IPS-15b (cell line): ENCODE data around the gene UCK2.

Experiments
- H3K27me3 ChIP-seq: one replicate; pipeline ENCODE4 v1.6.1; 2013; ENCODE audit warnings: low read length; ENCODE audit not compliant: control insufficient read depth, insufficient read depth
- H3K36me3 ChIP-seq: one replicate; pipeline ENCODE4 v1.6.1; 2013; ENCODE audit warnings: low read length; ENCODE audit not compliant: control insufficient read depth, insufficient read depth
- H3K4me1 ChIP-seq: one replicate; pipeline ENCODE4 v1.6.1; 2013; ENCODE audit warnings: mild to moderate bottlenecking, low read length; ENCODE audit not compliant: control insufficient read depth, insufficient read depth
- H3K4me3 ChIP-seq: one replicate; pipeline ENCODE4 v1.5.1; 2013; ENCODE audit warnings: low read depth, low read length
- H3K9ac ChIP-seq: one replicate; pipeline ENCODE4 v1.6.1; 2013; ENCODE audit warnings: low read depth, mild to moderate bottlenecking, low read length
- H3K9me3 ChIP-seq: one replicate; pipeline ENCODE4 v1.6.1; 2013; ENCODE audit warnings: mild to moderate bottlenecking, low read length; ENCODE audit not compliant: control insufficient read depth, insufficient read depth

UCK2 gene

DNA sequence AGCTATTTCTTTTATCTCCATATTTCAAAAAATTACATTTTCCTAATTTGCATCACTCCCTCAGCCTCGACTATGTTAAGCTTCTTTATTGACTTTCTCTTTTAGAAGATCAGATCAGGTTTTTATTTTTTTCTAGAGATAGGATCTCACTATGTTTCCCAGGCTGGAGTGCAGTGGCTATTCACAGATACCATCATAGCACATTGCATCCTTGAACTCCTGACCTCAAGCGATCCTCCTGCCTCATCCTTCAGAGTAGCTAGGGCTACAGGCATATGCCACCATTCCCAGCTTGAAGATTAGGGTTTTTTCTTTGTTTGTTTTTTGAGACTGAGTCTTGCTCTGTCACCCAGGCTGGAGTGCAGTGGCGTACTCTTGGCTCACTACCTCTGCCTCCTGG lies 20.1 kb downstream of the UCK2 start:
- Histone ChIP-seq H3K36me3 (peaks cover 6% of the 10 kb centered on the region), H3K4me1 (peaks cover 8% of the 10 kb centered on the region), H3K27me3 (no peaks in the 10 kb centered on the region), H3K9ac (no peak overlapping the region), H3K9me3 (no peaks in the 10 kb centered on the region), H3K4me3 (no peak overlapping the region)

GRCh38 chr1:165849353-165850133 lies 22.1 kb downstream of the UCK2 start:
- Histone ChIP-seq H3K4me1 (peaks cover 18% of the 10 kb centered on the region), H3K27me3 (no peaks in the 10 kb centered on the region), H3K36me3 (peaks cover 6% of the 10 kb centered on the region), H3K4me3 (no peak overlapping the region), H3K9ac (no peak overlapping the region), H3K9me3 (no peaks in the 10 kb centered on the region)

GRCh38 chr1:165851034-165851658 lies 23.7 kb downstream of the UCK2 start:
- Histone ChIP-seq H3K9ac (no peak overlapping the region), H3K4me3 (no peak overlapping the region), H3K36me3 (peaks cover 6% of the 10 kb centered on the region), H3K9me3 (no peaks in the 10 kb centered on the region), H3K27me3 (no peaks in the 10 kb centered on the region), H3K4me1 (peaks cover 29% of the 10 kb centered on the region)

GRCh38 chr1:165852871-165853270 lies 25.5 kb downstream of the UCK2 start:
- no peak overlapping the region for H3K9ac ChIP-seq
- H3K4me3 ChIP-seq: no peak overlapping the region
- no peaks in the 10 kb centered on the region for H3K27me3 ChIP-seq
- H3K36me3 ChIP-seq: peaks cover 6% of the 10 kb centered on the region
- no peaks in the 10 kb centered on the region for H3K9me3 ChIP-seq
- peaks cover 44% of the 10 kb centered on the region for H3K4me1 ChIP-seq

DNA sequence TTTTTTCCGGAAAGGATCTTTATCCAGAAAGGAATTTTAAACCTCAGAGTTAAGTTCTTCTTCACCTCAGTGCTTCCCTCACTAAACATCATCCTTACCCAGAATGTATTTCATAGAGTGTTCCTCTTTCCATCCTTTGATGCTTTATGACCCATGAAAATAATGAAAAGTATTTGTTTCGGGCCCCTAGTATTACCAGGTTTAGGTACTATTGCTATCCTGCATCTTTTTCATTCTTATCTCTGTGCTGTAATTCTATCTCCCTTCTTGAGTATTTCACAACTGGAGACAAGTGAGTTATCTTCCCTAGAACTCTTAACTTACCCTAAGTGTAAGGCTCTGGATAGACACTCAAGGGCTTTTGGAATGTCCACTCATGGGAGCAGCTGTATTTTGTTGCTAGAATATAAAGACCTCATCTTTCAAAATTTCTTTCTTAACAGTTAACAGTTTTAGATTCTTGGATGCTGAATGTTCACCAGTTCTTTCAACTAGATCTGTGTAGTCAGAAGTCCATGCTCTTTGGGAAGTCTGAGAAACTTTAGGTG lies 26.2 kb downstream of the UCK2 start:
- no peaks in the 10 kb centered on the region for H3K27me3 ChIP-seq
- peaks cover 44% of the 10 kb centered on the region for H3K4me1 ChIP-seq
- no peaks in the 10 kb centered on the region for H3K9me3 ChIP-seq
- H3K36me3 ChIP-seq: peaks cover 4% of the 10 kb centered on the region
- H3K9ac ChIP-seq: no peak overlapping the region
- H3K4me3 ChIP-seq: no peak overlapping the region

GRCh38 chr1:165854101-165854845 lies 26.9 kb downstream of the UCK2 start:
- Histone ChIP-seq H3K9me3 (no peaks in the 10 kb centered on the region), H3K4me3 (no peak overlapping the region), H3K4me1 (peaks cover 44% of the 10 kb centered on the region), H3K27me3 (no peaks in the 10 kb centered on the region), H3K9ac (no peak overlapping the region), H3K36me3 (no peaks in the 10 kb centered on the region)

- Histone ChIP-seq H3K4me1 (peaks cover 44% of the 10 kb centered on the region), H3K4me3 (no peak overlapping the region), H3K9me3 (no peaks in the 10 kb centered on the region), H3K36me3 (no peaks in the 10 kb centered on the region), H3K9ac (no peak overlapping the region), H3K27me3 (no peaks in the 10 kb centered on the region)
Measured at GRCh38 chr1:165855010-165855838, 27.8 kb downstream of the UCK2 start.

DNA sequence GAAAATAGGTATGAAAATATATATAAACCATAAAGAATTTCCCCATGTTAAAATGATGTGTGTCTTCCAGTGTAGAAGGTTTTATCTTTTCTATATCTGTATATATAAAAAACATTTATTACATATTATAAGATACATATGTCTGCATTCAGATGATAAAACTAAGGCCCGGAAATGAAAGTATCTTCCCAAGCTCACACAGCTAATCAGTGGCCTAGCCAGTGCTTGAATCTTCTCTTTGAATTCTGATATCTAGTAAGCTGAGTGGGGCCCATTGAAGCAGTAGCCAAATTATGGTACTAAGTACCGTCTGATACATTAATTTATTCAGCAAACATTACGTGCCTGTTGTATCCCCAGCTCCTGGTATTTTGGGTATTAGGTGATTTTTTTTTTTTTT lies 28.6 kb downstream of the UCK2 start:
- Histone ChIP-seq H3K9ac (no peak overlapping the region), H3K9me3 (no peaks in the 10 kb centered on the region), H3K4me1 (peaks cover 43% of the 10 kb centered on the region), H3K4me3 (no peak overlapping the region), H3K27me3 (no peaks in the 10 kb centered on the region), H3K36me3 (no peaks in the 10 kb centered on the region)

GRCh38 chr1:165856606-165857005 lies 29.2 kb downstream of the UCK2 start:
- Histone ChIP-seq H3K9me3 (no peaks in the 10 kb centered on the region), H3K4me1 (peaks cover 41% of the 10 kb centered on the region)

GRCh38 chr1:165857046-165857801 lies 29.8 kb downstream of the UCK2 start:
- no peak overlapping the region for H3K4me3 ChIP-seq

More at GRCh38 chr1:165856606-165857005, 29.2 kb downstream of the UCK2 start:
- Histone ChIP-seq H3K36me3 (no peaks in the 10 kb centered on the region), H3K27me3 (no peaks in the 10 kb centered on the region), H3K4me3 (no peak overlapping the region), H3K9ac (no peak overlapping the region)

More at GRCh38 chr1:165857046-165857801, 29.8 kb downstream of the UCK2 start:
- H3K4me1 ChIP-seq: peaks cover 41% of the 10 kb centered on the region
- H3K36me3 ChIP-seq: no peaks in the 10 kb centered on the region
- no peaks in the 10 kb centered on the region for H3K27me3 ChIP-seq
- no peak overlapping the region for H3K9ac ChIP-seq
- H3K9me3 ChIP-seq: no peaks in the 10 kb centered on the region
